DMS79 (cell line): ENCODE results near the gene IL1RAP.
"Not testable (repeated sequence)": the region's sequence is repeated elsewhere in the genome, so short reads cannot be mapped to it uniquely, and the experiment has no call there.

Experiments
- DNase-seq: peaks from one replicate; lab custom pipeline; 2025; lab: John Stamatoyannopoulos, UW

Gene IL1RAP

DNA sequence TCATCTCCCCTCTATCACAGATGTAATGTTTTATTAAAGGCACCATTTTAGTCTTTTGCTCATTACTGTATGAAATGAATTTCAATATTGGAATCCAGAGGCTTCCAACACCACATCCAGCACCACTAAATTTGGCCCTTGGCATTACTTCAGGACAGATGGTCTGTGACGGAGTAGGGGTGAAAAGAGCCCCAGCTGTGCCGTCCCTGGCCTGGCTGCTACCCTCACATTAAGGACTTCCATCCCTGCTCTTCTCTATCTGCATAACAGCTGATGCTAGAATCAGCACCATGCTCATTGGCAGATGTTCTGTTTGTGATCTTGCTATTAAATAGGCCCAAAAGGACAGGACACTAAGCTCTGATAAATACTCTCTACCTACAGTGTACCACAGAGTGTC, 152.9 kb downstream of the IL1RAP start:
- no peak for DNase-seq

DNA sequence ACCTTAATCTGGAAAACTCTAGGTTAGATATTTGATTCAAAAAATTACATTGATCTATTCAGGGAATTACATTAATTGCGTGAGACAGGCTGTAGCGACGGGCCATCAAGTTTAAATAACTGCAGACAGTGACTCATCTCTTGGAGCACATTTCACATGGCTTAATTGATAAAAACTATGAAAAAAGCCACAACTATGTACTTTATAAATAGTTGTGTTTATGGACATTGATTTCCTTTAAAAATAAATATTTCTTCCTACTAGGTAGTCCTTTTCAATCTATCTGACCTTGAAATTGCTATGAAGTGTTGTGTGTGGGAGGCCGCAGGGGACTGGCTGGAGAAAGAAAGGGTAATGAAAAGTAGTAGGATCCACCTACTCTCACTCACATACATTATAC, 157.8 kb downstream of the IL1RAP start:
- no peak for DNase-seq

DNA sequence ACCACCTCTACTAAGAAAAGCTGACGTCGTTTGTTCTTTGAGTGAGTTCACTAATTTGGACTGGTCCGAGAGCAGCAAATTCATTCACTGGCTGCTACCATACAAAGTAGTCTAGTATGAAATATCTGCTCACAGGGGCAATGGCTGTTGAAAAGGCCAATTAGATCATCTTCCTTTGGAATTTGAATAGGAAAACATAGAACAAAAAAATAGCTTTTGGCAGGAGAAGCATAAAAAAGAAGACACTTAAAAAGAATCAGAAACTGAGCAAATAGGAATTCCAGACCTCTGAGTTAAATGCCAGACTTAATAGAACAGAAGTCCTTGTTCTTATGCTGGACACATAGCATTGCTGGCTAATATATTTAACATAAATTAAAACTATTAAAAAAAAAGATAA, 159.3 kb downstream of the IL1RAP start:
- no peak for DNase-seq

DNA sequence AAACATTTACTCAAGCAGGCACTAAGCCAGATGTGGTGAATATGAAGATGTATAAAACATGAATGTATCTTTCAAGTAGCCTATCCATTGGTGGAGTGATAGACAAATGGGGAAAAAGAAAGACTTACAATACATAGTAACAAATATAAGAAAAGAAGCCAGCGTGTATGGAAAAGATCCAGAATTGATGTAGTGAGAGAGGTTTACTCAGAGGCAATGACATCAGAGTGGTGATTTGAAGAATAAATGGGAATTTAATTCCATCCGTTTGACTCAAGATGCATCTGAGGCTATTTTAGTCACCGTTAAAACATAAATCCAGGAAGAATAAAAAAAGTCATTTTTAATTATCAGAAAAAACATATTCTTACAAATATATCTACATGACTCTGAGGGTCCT, 162.6 kb downstream of the IL1RAP start:
- DNase-seq: no peak

DNA sequence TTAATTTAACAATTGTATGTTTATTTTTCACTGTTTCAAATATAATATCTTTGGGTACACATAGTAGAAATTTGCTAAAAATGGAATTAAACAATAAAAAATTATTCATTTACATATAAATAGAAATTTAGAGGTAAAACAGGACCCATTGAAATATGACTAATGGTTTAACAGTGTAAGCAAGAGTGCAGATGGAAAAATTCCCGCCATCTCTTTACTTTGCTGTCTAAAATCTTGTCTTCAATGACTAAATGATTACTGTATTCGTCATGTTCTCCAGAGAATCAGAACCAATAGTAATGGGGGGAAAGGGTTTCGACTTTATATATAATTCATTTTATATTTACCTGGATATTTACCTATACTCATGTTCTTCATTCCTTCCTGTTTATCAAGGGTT, 163.1 kb downstream of the IL1RAP start:
- DNase-seq: no peak

DNA sequence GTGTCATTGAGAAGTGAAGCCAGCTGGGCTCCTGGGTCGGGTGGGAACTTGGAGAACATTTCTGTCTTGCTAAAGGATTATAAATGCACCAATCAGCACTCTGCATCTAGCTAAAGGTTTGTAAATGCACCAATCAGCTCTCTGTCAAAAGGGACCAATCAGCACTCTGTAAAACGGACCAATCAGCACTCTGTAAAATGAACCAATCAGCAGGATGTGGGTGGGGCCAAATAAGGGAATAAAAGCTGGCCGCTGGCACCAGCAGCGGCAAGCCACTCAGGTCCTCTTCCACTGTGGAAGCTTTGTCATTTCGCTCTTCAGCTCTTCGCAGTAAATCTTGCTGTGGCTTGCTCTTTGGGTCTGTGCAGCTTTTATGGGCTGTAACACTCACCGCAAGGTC, 164.0 kb downstream of the IL1RAP start:
- DNase-seq: not testable (repeated sequence)

DNA sequence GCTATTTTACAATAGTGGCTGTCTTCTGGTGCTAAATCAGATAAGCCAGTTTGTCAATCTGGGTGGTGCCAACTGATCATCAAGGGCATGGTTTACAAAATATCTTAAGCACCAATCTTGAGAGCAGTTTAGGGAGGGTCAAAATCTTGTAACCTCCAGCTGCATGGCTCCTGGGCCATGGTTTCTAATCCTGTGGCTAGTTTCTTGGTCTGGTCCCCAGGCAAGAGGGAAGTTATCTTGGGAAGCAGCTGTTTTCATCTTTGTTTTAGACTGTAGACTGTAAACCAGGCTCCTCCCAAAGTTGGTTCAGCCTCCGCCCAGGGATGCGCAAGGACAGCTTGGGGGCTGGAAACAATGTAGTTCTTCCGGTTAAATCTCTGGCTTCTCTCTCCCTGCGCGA, 166.8 kb downstream of the IL1RAP start:
- no peak for DNase-seq

DNA sequence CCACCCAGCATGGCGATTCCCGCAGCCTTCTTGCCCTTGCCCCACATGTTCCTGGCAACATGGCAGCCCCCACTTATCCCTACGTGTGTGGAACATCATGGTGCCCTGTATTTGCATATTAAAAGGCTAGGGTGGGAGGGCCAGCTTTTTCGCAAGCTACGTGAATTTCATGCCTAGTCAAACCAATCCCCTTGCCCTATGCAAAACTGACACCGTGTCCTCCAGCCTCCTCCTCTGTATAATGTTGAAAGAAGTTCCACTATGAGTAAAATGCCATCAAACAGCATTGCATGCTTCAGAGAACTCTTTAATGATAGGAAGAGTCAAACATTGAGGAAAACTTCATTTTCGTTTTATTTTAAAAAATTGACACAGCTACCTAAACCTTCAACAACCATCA, 170.9 kb downstream of the IL1RAP start:
- no peak for DNase-seq

DNA sequence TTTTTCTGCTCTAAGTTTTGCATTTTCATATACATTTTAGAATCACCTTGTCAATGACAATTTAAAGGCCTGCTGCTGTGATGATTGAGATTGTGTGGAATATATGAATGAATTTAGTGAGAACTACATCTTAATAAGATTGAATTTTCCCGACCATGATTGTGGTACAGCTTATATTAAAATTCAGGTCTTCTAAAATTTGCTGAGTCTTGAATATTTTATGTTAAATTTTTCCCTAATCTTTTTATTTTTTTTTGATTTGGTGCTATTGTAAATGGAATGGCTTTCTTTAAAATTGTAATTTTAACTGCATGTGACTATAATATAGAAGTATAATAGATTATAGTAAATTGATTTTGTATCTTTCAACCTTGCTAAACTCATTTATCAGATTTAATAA, 172.1 kb downstream of the IL1RAP start:
- no peak for DNase-seq

DNA sequence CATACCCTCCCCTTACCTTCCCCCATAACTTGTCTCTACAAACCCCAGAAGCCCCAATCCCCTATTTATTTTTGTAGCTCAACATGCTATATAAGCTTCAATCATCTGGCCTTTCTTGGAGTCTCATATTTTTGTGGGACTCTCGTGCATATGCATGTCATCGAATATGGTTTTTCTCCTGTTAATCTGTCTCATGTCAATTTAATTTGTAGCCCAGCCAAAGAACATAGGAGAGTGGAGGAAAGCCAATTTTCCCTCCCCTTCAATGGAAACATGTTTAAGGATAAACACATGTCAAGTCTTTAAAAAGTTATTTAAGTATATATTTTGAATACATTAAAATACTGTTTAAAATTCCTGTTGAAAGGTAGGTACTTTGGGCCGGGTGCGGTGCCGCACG, 176.4 kb downstream of the IL1RAP start:
- no peak for DNase-seq

DNA sequence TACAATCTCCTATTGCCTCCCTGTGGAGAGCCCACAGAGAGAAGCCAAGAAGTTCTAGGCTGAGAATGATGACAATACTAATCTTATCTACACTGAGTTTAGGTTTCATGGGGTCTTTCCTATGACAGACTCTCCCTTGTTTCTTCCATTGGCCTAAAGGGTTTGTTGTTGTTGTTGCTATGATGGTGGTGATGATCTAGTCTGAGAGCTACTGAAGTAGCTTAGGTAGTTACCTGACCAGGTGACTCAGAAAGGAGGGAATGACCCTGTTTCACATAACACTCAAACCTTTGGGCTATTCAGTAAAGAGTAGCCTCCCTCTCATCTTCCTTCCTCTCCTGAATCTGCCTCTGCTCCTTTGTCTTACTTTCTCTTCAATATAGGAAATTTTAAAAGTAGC, 178.4 kb downstream of the IL1RAP start:
- no peak for DNase-seq

DNA sequence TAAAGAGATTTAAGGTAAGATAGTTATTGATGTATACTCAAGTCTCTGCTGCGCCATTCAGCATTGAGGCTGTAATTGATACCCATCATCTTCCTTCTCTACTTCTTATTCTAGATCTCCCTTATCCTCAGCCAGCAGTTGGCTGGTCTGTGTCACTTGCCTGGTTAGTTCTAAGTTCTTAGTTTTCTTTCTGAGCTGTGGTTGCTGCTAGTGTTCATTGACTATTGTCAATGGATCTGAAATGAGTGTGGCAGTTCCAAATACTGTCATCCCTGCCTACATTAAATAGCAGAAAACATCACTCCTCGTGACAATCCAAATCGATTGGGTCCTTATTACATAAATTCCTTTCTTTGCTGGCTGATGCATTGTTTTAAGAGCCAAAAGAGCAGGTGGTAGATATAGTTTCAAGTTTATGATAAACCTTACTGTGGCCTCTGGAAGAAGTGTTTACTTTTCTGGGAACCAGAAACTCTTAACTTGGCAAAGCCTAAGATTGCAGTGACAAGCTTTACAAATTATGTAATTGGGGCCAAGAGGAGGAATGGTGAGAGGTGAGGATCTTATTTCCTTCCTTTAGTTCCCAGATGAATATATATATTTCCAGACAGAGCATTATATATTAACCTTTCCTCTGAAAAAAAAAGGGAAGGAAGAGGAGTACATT, 180.6 kb downstream of the IL1RAP start:
- no peak for DNase-seq

DNA sequence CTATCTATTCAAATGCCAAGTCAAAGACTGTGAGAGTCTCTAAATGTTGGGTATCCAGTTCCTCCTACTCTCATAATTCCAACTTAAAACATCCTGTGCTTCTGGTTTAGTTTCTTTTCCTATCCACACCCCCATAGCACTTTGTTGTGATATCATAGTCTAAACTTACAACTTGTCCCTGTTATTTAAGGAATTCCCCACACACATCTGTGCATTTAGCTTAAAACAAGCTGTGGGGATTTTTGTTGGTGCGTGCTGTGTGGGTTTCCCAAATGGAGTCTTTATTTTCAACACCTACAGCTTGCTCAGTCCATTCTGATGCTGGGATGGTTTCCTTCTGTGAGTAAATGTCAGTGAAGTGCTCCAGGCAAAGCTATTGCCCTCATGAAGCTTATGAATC, 181.3 kb downstream of the IL1RAP start:
- DNase-seq: no peak

DNA sequence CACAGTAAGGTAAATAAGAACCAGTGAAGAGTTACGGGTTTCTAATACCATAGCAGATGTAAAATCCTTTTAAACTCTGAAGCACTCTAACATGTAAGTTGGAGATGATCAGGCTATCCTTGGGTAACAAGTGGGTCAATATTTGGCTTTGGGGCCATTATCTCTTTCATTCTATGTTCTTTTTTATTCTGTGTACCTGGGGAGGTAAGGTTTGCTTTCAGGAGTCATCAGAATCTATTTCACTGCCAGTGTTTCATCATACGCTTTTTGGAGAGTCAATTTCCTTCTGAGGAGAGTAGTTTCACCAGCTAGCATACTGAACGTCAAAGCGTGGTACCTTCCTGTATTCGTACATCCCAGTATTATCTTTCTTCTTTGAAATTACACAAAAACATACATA, 182.1 kb downstream of the IL1RAP start:
- no peak for DNase-seq

DNA sequence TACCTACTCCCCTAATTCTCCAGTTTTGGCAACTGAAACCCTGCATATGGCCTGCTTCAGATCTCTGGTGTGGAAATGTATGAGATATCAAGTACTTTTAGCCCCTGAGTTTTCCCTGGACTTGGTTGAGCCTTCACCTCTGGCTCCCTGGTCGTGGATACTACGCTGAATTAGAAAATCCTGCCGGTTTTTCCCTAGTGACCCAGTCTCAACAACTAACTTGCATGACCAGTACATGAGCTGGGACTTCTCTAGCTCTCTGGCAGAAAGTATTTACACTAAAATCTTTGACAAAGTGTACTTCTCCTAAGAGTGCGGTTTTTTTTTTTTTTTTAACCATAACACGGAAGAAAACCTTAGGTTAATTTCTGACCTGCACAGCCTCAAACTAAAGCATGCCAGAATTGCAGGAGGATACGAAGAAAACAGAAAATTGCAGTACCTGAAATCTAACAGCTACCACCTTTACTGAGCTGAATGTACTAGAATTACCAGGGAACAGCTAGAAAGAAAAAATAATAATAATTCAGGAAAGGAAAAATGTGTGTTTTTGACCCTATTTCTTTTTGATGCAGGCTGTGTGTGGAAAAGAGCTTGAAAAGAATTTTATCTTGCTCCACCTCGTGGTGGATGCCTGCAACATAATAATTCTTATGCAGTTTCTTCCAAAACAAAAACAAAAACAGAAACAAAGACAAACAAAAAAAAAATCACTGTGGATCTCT, 183.1 kb downstream of the IL1RAP start:
- DNase-seq: no peak

DNA sequence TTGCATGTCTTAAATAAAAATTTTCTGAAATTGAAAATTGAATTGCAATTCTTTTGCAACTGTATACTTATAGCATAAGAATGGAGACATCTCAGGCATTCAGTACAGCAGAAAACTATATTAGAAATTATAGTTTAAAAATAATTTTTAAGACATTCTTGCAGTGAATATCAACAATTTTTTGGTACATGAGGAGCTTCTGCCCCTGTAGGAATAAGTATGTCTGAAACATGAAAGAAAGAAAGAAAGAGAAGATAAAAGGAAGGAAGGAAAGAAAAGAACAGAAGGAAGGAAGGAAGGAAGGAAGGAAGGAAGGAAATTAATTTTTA, 183.6 kb downstream of the IL1RAP start:
- no peak for DNase-seq

DNA sequence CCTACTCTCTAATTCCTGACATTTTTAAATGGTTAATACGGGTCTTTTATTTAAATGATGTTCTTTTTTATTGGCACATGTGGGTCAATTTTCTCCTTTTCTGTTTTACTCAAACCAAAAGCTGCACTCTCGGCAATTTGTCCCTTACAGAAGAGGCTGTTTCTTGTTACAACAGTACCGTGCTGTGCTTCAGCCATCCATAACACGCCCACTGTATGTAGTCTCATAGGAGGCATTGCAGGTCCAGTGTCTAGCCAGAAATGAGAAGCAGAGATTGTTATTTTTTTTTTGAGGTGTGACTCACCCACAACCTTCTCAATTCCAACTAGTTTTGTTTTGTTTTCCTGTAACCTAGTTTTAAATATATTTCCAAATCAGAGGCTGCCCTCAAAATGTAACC, 184.0 kb downstream of the IL1RAP start:
- DNase-seq: no peak

DNA sequence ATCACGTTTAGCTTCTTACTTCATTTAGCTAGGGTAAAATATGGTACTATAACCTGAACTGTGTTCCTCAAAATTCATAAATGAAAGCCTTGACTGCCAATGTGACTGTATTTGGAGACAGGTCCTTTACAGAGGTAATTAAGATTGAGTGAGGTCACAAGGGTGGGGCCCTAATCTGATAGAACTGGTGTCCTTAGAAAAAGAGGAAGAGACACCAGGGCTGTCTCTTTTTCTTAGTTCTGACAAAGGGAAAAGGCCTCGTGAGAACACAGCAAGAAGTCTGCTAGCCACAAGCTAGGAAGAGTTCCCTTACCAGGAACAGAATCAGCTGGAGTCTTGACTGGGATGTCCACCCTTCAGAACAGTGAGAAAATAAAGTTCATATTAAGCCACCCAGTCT, 185.9 kb downstream of the IL1RAP start:
- DNase-seq: no peak

DNA sequence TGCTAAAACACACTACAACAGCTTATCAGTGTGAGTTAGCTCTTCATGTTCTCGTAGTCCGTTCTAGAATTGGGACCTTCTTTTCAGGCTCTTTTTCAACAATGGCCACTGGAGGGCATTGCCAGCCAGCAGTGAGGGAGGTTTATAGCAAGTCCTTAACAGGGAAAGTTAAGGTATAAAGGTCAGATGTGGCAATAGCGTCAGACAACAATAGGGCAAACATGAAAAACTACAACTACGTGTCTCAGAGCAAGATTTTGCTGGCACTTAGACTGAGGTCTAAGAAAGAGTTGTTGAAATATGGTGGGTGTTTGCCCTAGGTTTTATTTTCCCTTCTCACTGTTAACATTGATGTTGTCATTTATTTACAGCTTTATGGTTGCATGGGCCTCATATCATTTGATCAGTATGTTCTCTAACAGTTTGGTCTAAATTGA, 187.2 kb downstream of the IL1RAP start:
- DNase-seq: no peak

DNA sequence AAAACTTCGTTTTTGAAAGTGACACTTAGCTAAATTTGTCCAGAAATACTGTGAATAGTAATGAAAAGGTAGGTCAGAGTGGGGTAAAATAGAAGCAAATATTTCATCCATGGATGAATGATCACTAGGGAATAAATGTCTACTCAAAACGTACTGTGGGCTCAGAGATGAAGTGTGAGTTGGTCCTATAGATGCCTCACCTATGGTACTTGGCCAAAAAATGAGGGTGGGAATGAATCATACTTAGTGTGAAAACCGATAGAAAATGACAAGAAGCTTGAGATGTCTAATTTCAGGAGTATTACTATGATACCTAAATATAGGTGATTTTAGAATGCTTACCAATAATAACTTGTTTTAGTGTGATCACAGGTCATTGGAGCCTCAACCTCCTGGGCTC, 192.7 kb downstream of the IL1RAP start:
- DNase-seq: no peak
